GM06990 (cell line): ENCODE results near the gene SIAH1.

ENCODE experiments used
- DNase-seq: peaks from one replicate; pipeline ENCODE4 v3.0.0-alpha.2; 2011; ENCODE audit not compliant: insufficient read length; ENCODE audit errors: extremely low read depth
- H3K27me3 ChIP-seq: replicated peaks from 2 replicates; pipeline ENCODE4 v1.6.0; 2011; ENCODE audit warnings: low read length; ENCODE audit not compliant: control insufficient read depth, insufficient read depth
- H3K36me3 ChIP-seq: 2 replicates; pipeline ENCODE4 v1.5.1; 2011; ENCODE audit warnings: low read length; ENCODE audit not compliant: control insufficient read depth, insufficient read depth
- H3K4me3 ChIP-seq: replicated peaks from 2 replicates; pipeline ENCODE4 v1.5.1; 2011; ENCODE audit warnings: low read depth, mild to moderate bottlenecking, control low read depth, low read length
- CTCF ChIP-seq: IDR thresholded peaks from 2 replicates; pipeline ENCODE4 v1.5.1; 2011; ENCODE audit warnings: low read length, control low read depth, mild to moderate bottlenecking, inconsistent platforms; ENCODE audit not compliant: insufficient read depth, poor library complexity, severe bottlenecking

Gene SIAH1

GRCh38 chr16:48365601-48366164, 19.5 kb downstream of the SIAH1 start:
- TF ChIP-seq CTCF: no peak
- H3K4me3 ChIP-seq: peak overlapping the region; percentile 75
- no peaks in the 10 kb centered on the region for H3K27me3 ChIP-seq
- DNase-seq: peak; percentile 88
- H3K36me3 ChIP-seq: peaks cover 2% of the 10 kb centered on the region; the same call in 1 of the 2 replicates

- no peaks in the 10 kb centered on the region for H3K27me3 ChIP-seq
- DNase-seq: no peak
- no peak for TF ChIP-seq CTCF
- H3K4me3 ChIP-seq: peak overlapping the region; percentile 75
- H3K36me3 ChIP-seq: peaks cover 2% of the 10 kb centered on the region; the same call in 1 of the 2 replicates
These were observed 20.1 kb downstream of the SIAH1 start for GRCh38 chr16:48365025-48365600.

- H3K36me3 ChIP-seq: peaks cover 2% of the 10 kb centered on the region; the same call in 1 of the 2 replicates
- no peak for DNase-seq
- no peak for TF ChIP-seq CTCF
- no peaks in the 10 kb centered on the region for H3K27me3 ChIP-seq
- no peak overlapping the region for H3K4me3 ChIP-seq
These were observed 23.6 kb downstream of the SIAH1 start for GRCh38 chr16:48361540-48362144.

GRCh38 chr16:48361012-48361411, 24.2 kb downstream of the SIAH1 start:
- DNase-seq: no peak
- Histone ChIP-seq H3K36me3 (peaks cover 2% of the 10 kb centered on the region; the same call in 1 of the 2 replicates), H3K27me3 (no peaks in the 10 kb centered on the region), H3K4me3 (no peak overlapping the region)
- no peak for TF ChIP-seq CTCF

- no peak for DNase-seq
- no peak for TF ChIP-seq CTCF
- Histone ChIP-seq H3K4me3 (no peak overlapping the region), H3K36me3 (peaks cover 2% of the 10 kb centered on the region; the same call in 1 of the 2 replicates), H3K27me3 (no peaks in the 10 kb centered on the region)
These were observed 25.2 kb downstream of the SIAH1 start for GRCh38 chr16:48359983-48360382.
